Panc1 (cell line): ENCODE measurements around the gene ITFG1. TPM values are rescaled to one million over a fixed set of nuclear protein-coding genes. Genes with fewer than 3 reads are reported as not detected.

Source experiments
- ATAC-seq: fragments of 200-7000 bp; cut with Tn5 transposase; 2 replicates; pipeline ENCODE4 v1.9.1; 2020; ENCODE audit warnings: mild to moderate bottlenecking, moderate library complexity
- BruUV-seq: library from RNA; stranded (reverse); fragments of 400-500 nt; replicated peaks from 2 replicates; lab custom pipeline; 2021; lab: Mats Ljungman, UMichigan
- CTCF ChIA-PET: fragments of 300-600 bp; sonication (Branson Sonifier 250); formaldehyde crosslinking; loops from one replicate; lab custom pipeline; 2022; ENCODE audit warnings: antibody characterized with exemption; lab: Charles Lee
- POLR2A ChIA-PET: fragments of 300-600 bp; sonication (Branson Sonifier 250); formaldehyde crosslinking; loops from one replicate; lab custom pipeline; 2022; ENCODE audit warnings: antibody characterized with exemption; lab: Charles Lee
- DNase-seq: peaks from one replicate; pipeline ENCODE4 v3.0.0-alpha.2; 2010; ENCODE audit warnings: low read depth, low spot score
- H3K27ac ChIP-seq: 2 replicates; pipeline ENCODE4 v1.5.1; 2011; ENCODE audit warnings: mild to moderate bottlenecking, low read length, inconsistent platforms
- H3K27me3 ChIP-seq: fragments of 200-500 bp; sonication (Bioruptor generic); 2 replicates; pipeline ENCODE4 v1.6.0; 2014; ENCODE audit warnings: low read length, inconsistent platforms; ENCODE audit not compliant: control insufficient read depth, insufficient read depth
- H3K36me3 ChIP-seq: fragments of 200-500 bp; sonication (Bioruptor generic); 2 replicates; pipeline ENCODE4 v1.5.1; 2014; ENCODE audit warnings: inconsistent platforms, mild to moderate bottlenecking, low read length, moderate library complexity; ENCODE audit not compliant: control insufficient read depth, insufficient read depth
- H3K4me1 ChIP-seq: 2 replicates; pipeline ENCODE4 v1.5.1; 2011; ENCODE audit warnings: inconsistent platforms, mild to moderate bottlenecking, low read length, moderate library complexity; ENCODE audit not compliant: control insufficient read depth, insufficient read depth
- H3K4me3 ChIP-seq, 2 experiments: 2 replicates each; pipeline ENCODE4 v1.5.1; 2011 to 2012; ENCODE audit warnings: low read depth in 2 of 2, low read length in 2 of 2, mild to moderate bottlenecking in 2 of 2, inconsistent platforms in 1 of 2, moderate library complexity in 1 of 2
- H3K9me3 ChIP-seq: fragments of 200-500 bp; sonication (Bioruptor generic); 2 replicates; pipeline ENCODE4 v1.5.1; 2014; ENCODE audit warnings: low read depth, mild to moderate bottlenecking, inconsistent platforms, low read length, moderate library complexity; ENCODE audit not compliant: control insufficient read depth, insufficient read depth
- POLR2AphosphoS5 ChIP-seq: IDR thresholded peaks from 2 replicates; pipeline ENCODE4 v1.6.1; 2012; ENCODE audit warnings: mild to moderate bottlenecking, low read depth, low read length, moderate library complexity
- SIN3A ChIP-seq: IDR thresholded peaks from 2 replicates; pipeline ENCODE4 v1.6.1; 2012; ENCODE audit warnings: low read depth, mild to moderate bottlenecking, low read length, moderate library complexity, borderline replicate concordance; ENCODE audit not compliant: insufficient read depth
- TCF7L2 ChIP-seq: IDR thresholded peaks from 2 replicates; pipeline ENCODE4 v1.6.1; 2011; ENCODE audit warnings: mild to moderate bottlenecking, low read depth, low read length, inconsistent platforms
- in situ Hi-C: cut with HindIII; loops from 2 replicates; pipeline ENCODE4 v1.10.0; 2016; ENCODE audit warnings: low sequenced_read_pairs, low pct_unique_long_range_greater_than_20kb
- intact Hi-C: fragments of 100-400 bp; cut with micrococcal nuclease; formaldehyde crosslinking; loops from one replicate; pipeline ENCODE4 v1.10.0; 2022; ENCODE audit not compliant: unreplicated experiment
- total RNA-seq: library from RNA; stranded (reverse); gene quantifications from one replicate; pipeline ENCODE4 v1.2.1, GENCODE V29; 2021; ENCODE audit not compliant: unreplicated experiment
- TF ChIP-seq, protein P1 (sequence below), 2 experiments: IDR thresholded peaks; 2 replicates each; pipeline ENCODE4 v1.6.1; 2011 to 2012; ENCODE audit warnings: low read depth in 2 of 2, control low read depth in 1 of 2, low read length in 1 of 2, mild to moderate bottlenecking in 1 of 2, moderate library complexity in 1 of 2; ENCODE audit not compliant: insufficient read depth in 1 of 2
- TF ChIP-seq, protein P2 (sequence below): fragments of 450-650 bp; IDR thresholded peaks from 2 replicates; pipeline ENCODE4 v1.5.1; 2017; ENCODE audit warnings: mild to moderate bottlenecking

The ITFG1 gene
- total RNA-seq, 1 experiment from 2014 or later = 26.5 TPM

DNA sequence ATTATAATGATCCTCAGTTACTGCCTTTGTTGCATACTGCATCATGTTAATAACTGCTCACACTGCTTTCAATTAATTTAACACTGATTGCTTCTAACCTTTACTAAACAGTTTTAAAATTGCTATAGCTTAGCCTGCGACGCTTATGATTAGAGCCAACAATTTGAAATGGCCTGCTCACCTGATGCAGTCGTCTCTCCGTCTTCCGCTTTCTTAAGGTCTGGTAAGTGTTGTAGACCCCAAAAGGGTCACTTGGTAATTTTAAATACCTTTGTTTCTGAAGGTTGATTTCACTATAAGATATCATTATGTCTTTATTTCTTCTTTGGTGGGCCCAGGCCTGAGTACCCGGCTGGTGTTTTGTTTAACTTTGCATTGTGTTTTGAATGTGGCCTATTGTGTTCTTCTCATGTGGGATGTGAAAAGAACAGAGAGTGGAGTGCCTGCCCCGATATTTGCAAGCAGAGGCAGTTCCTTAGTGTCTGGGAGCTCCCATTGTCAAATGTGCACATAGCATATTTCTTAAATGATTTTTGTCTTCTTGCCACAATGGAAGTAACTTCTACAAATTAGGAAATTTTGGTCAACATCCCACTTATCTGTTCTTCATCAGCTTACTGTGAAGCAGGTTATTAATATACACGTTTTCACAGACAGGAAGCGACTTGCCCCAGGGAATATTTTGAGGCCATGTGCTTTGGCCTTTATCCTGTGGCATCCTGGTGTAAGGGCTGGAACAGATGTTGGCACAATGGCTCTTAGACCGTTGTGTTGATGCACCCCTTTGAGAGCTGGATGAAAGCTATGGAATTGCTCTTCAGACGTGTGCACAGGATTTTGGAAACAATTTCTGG lies 3.1 kb upstream of the ITFG1 start:
- Histone ChIP-seq H3K36me3 (peaks cover 2% of the 10 kb centered on the region; the same call in 1 of the 2 replicates), H3K4me3 (no peak overlapping the region), H3K9me3 (no peaks in the 10 kb centered on the region), H3K4me1 (peaks cover 6% of the 10 kb centered on the region), H3K27me3 (no peaks in the 10 kb centered on the region), H3K27ac (no peak overlapping the region)
- no TSS peak for BruUV-seq
- ChIA-PET CTCF (no interaction called here), POLR2A (no interaction called here)
- in situ Hi-C loops = no loop called here
- intact Hi-C loops = loop anchor here (10.0 kb wide), 1 partner anchor 319 kb away; the partner anchor contains the start of gene NETO2
- ATAC-seq (no peak), DNase-seq (no peak)
- TF ChIP-seq SIN3A = no peak
- TF ChIP-seq POLR2AphosphoS5 = no peak
- TF ChIP-seq TCF7L2 = no peak
- TF ChIP-seq, protein P1, sequence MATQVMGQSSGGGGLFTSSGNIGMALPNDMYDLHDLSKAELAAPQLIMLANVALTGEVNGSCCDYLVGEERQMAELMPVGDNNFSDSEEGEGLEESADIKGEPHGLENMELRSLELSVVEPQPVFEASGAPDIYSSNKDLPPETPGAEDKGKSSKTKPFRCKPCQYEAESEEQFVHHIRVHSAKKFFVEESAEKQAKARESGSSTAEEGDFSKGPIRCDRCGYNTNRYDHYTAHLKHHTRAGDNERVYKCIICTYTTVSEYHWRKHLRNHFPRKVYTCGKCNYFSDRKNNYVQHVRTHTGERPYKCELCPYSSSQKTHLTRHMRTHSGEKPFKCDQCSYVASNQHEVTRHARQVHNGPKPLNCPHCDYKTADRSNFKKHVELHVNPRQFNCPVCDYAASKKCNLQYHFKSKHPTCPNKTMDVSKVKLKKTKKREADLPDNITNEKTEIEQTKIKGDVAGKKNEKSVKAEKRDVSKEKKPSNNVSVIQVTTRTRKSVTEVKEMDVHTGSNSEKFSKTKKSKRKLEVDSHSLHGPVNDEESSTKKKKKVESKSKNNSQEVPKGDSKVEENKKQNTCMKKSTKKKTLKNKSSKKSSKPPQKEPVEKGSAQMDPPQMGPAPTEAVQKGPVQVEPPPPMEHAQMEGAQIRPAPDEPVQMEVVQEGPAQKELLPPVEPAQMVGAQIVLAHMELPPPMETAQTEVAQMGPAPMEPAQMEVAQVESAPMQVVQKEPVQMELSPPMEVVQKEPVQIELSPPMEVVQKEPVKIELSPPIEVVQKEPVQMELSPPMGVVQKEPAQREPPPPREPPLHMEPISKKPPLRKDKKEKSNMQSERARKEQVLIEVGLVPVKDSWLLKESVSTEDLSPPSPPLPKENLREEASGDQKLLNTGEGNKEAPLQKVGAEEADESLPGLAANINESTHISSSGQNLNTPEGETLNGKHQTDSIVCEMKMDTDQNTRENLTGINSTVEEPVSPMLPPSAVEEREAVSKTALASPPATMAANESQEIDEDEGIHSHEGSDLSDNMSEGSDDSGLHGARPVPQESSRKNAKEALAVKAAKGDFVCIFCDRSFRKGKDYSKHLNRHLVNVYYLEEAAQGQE (IDR thresholded peaks at IDR 0.05; ENCODE audit: insufficient read depth in 1 of 2, low read depth in 2 of 2, low read length in 1 of 2) = no peak
- TF ChIP-seq, protein P2, sequence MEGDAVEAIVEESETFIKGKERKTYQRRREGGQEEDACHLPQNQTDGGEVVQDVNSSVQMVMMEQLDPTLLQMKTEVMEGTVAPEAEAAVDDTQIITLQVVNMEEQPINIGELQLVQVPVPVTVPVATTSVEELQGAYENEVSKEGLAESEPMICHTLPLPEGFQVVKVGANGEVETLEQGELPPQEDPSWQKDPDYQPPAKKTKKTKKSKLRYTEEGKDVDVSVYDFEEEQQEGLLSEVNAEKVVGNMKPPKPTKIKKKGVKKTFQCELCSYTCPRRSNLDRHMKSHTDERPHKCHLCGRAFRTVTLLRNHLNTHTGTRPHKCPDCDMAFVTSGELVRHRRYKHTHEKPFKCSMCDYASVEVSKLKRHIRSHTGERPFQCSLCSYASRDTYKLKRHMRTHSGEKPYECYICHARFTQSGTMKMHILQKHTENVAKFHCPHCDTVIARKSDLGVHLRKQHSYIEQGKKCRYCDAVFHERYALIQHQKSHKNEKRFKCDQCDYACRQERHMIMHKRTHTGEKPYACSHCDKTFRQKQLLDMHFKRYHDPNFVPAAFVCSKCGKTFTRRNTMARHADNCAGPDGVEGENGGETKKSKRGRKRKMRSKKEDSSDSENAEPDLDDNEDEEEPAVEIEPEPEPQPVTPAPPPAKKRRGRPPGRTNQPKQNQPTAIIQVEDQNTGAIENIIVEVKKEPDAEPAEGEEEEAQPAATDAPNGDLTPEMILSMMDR = no peak

DNA sequence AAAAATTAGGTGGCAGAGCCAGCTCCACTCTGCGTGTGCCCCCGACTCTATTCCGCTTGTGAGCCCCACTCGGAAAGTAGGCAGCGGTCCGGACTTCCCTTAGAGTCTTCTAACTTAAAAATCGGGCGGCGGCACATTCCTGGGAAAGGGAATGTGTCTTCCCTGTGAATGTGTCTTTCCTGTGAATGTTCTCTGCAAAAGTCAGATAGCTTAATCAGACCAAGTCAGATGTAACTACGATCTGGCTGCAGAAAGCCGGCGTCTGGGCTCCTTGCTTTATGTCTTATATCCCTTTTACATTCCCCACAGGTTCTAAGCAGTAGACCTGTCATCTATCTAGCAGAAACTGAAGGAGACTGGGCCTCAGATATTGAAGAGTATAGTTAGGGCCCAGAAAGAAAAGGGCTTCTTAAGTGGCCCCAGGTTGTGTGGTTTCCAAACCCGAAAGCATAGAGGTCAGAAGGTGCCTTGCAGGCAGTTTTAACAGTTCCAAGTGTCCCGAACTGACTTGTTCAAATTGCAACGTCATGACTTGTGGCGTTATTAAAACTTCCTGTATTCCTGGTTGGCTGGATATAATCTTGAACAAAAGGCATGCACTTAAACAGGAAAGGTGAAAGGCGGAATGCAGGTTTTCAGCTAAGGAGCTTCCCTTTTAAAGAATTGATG lies 869 bp upstream of the ITFG1 start:
- TF ChIP-seq, protein P2 = no peak
- TF ChIP-seq TCF7L2 (no peak), SIN3A (no peak), POLR2AphosphoS5 (no peak)
- TF ChIP-seq, protein P1 (IDR thresholded peaks at IDR 0.05; ENCODE audit: insufficient read depth in 1 of 2, low read depth in 2 of 2, low read length in 1 of 2) = no peak
- DNase-seq = peak; percentile 36
- no peaks in the 10 kb centered on the region for H3K27me3 ChIP-seq
- intact Hi-C loops (loop anchor here (10.0 kb wide), 1 partner anchor 317 kb away; the partner anchor contains the start of gene NETO2), in situ Hi-C loops (no loop called here)
- BruUV-seq = no TSS peak
- peak; percentile 57 for ATAC-seq
- no peaks in the 10 kb centered on the region for H3K9me3 ChIP-seq
- H3K4me3 ChIP-seq = peak overlapping the region; percentile 81 to 86
- CTCF ChIA-PET = no interaction called here
- H3K36me3 ChIP-seq = peaks cover 2% of the 10 kb centered on the region; the same call in 1 of the 2 replicates
- POLR2A ChIA-PET = no interaction called here
- H3K27ac ChIP-seq = peak overlapping the region; percentile 79
- peaks cover 6% of the 10 kb centered on the region for H3K4me1 ChIP-seq
